HG02884 (cell line): Measurements from ENCODE around the gene QRSL1.
"Not testable (repeated sequence)": the region's sequence is repeated elsewhere in the genome, so short reads cannot be mapped to it uniquely, and the experiment has no call there.

Source experiments
- ATAC-seq: cut with Tn5 transposase; IDR thresholded peaks from one replicate; pipeline ENCODE4 v1.9.1; 2021; ENCODE audit warnings: mild to moderate bottlenecking, moderate library complexity; ENCODE audit not compliant: unreplicated experiment

The QRSL1 gene

DNA sequence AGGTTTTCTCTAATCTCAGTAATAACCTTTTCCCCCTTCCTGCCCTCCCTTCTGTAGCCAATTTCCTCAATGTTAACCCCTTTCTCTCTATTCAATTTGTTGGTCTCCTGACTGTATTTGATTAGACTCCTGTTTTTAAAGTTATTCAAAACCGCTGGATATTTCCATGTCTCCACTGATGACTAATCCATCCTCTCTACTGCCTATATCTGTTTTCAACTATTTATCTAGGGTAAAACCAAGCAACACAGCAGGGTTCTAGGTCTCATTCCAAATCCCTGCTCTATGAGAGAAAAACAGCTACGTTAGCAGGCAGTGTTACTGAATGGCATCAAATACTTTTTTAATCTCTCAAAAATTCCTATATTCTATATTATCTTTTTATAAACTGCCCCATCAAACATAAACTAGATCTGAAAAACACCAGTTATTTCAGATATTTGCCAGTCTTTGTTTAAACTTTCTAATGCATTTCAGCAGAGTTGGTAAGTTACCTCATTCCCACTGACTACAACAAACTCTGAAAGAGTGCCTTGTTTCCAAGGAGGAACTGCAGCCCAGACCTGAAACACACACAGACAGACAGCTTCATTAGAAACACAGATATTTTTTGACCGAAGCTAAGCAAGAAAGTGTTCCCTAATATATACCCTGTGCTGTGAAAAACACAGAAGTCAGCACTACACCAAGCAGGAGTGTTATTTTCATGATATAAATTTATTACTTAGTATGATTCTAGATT lies 8.3 kb upstream of the QRSL1 start:
- no peak for ATAC-seq

DNA sequence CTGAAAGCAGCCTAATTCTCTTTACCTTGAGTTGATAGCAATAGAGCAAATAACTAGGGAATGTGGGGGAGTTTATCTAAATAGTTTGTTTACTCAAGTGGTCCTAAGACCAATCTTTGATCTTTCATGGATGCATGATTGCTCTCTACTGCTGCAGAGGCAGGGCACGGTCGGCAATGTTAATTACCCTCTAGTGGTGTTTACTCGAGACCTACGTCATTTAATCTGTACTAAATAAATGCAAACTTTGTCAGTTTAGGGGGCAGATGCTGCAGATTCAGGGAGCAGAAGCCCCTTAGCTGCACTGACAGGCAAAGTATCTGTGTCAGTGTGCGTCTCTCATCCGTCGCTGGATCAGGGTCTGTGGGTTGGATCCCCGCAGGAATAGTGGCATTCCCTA lies 7.0 kb upstream of the QRSL1 start:
- ATAC-seq = no peak

DNA sequence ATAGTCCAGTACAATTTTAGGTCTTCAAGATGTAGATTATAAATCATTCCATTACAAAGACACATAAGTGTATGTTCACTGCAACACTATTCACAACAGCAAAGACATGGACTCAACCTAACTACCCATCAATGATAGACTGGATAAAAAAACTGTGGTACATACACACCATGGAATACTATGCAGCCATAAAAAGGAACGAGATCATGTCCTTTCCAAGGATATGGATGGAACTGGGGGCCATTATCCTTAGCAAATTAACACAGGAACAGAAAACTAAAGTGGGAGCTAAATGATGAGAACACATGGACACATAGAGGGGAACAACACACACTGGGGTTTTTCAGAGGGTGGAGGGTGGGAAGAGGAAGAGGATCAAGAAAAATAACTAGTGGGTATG lies 6.3 kb upstream of the QRSL1 start:
- no peak for ATAC-seq

DNA sequence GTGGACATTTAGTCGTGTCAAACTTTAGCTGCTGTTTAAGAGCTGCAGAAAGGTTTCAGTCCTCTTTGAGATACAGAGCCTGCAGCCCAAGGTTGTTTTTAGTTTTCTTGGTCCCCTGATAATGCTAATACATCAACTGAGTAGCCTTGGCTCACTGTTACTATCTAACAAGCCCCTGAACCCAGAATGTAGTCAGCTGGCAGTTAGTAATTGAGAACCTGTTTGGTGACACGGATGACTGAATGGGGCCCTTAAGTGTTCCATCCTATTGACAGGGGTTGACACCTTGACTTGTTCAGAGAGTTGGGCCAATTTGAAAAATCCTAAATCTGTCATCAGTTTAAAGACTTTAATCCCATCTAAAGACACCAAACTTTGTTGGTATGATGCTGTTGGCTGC lies 2.9 kb upstream of the QRSL1 start:
- ATAC-seq = no peak

DNA sequence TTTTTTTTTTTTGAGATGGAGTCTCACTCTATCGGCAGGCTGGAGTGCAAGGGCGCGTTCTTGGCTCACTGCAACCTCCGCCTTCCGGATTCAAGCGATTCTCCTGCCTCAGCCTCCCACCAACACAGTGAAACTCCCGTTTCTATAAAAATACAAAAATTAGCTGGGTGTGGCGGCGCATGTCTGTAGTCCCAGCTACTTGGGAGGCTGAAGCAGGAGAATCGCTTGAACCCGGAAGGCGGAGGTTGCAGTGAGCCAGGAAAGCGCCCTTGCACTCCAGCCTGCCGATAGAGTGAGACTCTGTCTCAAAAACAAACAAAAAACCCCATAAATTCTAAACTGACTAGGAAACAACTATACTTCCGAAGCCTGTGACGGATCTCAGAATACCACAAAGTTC lies 1.6 kb upstream of the QRSL1 start:
- not testable (repeated sequence) for ATAC-seq

DNA sequence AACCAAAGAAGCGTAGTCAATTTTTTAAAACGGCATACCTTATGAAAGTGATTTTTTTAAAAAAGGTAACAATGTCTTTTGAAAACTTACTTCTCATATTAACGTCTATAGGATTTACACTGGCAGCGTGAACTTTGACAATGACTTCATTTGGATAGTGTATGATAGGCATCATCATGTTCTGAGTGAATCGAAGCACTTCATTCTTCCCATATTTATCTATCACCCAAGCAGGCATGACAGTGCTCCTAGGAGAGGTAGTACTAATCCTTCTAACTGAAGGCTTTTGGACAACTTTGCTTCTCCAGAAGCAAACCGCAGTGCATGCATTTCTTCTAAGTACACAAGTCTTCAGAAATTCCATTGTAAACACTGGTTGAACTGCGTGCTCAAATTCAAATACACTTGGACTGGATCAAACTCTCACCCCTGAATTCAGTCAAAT lies 698 bp upstream of the QRSL1 start:
- no peak for ATAC-seq

DNA sequence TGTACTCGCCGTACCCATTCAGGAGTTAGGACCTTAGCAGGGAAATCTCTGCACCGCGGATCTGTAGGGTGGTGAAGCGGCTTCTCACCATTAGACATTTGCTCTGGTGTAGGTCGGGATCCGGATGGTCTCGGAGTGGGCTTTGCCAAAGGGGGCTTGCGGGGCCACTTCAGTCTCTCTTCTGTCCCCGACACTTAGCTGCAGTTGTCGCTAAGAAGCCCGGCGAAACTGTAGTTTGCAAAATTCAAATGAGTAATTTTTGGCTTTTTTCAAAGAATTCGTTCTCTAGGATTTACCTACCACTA lies 433 bp downstream of the QRSL1 start:
- no peak for ATAC-seq

DNA sequence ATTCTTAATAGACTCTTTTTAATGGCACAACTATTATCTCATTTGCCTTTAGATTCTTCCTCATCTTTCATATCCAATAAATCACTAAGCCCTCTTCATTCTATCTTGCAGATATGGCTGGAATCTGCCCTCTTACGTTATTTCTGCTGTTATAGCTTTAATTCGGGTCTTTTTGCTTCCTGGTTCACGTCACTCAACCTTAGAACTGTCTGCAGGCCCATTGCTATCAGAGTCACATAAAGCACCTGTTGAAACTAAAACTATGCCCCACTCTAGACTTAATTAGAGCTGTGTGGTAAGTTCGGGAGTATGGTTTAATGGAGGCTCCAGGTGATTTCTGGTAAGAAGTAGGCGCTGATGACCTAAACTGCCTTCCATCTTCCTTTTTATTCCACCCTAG lies 988 bp downstream of the QRSL1 start:
- no peak for ATAC-seq

DNA sequence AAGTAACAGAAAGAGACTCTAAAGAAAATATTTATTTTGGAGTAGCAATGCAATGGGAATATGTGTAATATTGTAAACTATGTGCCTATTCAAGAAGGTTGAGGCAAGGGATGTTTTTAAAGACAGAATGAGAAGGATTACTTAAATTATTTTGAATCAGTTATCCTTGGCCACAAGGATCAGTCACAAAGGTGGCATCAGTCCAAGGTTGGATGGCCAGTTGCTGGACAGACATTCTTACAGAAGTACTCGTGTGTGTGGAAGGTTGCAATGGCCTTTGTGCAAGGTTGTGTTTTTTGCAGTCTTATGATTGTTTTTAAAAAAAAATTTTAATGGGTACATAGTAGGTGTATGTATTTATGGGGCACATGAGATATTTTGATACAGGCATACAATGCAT lies 2.0 kb downstream of the QRSL1 start:
- ATAC-seq = no peak

DNA sequence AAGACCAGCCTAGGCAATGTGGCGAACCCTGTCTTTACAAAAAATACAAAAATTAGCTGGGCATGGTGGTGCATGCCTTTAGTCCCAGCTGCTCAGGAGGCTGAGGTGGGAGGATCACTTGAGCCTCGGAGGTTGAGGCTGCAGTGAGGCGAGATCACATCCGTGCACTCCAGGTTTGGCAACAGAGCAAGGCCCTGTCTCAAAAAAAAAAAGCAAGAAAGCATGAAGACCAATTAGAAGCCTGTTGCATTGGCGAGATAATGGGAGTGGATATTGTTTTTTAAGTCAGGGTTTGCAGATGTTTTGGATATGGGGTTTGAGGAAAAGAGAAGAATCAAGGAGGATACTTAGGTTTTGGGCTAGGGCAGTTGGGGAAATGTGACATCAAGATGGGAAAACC lies 5.2 kb downstream of the QRSL1 start:
- ATAC-seq = no peak

DNA sequence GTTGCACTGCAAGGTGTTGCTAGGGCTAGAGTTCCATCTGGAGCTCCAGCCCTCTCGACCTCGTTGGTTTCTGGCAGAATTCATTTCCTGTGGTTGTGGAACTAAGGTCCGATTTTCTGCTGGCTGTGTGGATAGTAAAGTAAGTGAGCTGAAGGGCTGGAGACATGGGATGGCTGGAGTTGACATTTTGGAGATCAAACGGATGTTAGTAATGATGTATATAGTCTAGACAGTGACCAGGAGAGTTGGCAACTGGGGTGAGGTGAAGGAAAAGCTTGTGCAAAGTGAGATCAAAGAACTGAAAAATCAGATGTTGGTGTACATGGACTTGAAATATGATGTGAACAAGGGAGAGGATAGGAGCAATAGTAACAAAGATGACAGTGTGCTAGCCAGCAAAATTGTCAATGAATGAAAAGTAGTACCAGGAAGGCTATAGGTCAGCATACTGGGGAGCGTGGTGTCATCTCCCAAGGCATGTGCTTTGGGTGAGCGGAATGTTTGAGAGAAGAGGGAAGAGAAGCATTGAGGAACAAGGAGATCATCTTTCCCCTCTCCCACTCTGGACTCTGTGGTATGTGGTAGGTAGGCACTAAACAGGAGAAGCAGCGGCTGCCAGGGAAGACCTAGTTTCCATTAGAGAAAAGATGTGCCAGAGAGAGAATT lies 7.8 kb downstream of the QRSL1 start:
- peak; percentile 27 for ATAC-seq

DNA sequence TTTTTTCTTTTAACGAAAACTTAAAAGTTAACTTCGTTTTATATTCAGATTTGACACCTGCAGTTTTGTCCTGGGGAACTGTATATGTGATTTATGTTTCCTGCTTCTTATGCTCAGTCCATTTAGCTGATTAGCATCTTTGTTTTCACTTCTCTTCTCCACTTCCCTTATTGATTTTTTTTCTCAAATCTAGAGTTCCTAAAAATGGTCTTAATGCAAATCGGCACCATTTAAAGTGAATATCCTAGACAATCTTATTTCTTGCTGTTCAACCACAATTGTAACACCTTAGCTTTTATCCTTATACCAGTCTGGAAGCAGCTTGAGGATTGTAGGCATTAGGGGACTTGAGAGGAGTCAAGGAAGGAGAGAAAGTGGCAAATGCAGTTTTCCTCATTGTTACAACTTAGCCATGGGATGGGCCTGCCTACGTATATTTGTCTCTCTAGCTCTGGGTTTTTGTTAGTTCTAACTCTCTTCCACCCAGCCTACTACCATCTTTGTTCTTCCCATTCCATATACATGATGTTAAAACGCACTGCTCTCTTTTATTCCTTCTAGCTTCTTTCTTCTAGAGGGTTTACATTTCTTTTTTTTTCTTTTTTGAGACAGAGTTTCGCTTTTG lies 8.5 kb downstream of the QRSL1 start:
- peak; percentile 74 for ATAC-seq

DNA sequence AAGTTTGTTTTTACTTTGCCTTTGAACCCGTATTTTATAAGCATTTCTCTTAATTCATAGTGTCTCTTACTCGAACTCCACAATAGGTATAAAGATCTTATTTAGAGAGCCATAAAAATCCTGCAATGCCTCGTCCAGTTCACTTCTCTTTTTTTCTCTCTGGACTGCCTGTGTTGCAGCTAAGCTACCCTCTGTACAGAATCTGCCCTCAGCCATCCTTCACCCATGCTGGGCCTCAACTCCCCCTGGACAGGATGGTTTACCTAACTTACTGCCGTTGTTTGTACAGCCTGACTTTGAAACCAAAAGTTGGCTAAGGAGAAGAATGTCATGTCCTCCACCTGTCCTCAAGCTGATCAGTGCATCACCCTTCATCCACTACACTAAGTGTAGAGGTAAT lies 10.4 kb downstream of the QRSL1 start:
- no peak for ATAC-seq

DNA sequence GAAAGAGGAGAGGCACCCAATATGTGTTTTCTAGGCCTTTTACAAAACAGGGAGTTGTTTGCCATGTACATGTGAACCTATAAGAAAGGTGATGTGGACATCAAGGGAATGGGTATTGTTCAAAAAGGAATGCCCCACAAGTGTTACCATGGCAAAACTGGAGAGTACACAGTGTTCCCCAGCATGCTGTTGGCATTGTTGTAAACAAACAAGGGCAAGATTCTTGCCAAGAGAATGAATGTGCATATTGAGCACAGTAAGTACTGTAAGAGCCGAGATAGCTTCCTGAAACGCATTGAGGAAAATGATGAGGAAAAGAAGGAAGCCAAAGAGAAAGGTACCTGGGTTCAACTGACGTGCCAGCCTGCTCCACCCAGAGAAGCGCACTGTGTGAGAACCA lies 13.1 kb downstream of the QRSL1 start:
- ATAC-seq = no peak

DNA sequence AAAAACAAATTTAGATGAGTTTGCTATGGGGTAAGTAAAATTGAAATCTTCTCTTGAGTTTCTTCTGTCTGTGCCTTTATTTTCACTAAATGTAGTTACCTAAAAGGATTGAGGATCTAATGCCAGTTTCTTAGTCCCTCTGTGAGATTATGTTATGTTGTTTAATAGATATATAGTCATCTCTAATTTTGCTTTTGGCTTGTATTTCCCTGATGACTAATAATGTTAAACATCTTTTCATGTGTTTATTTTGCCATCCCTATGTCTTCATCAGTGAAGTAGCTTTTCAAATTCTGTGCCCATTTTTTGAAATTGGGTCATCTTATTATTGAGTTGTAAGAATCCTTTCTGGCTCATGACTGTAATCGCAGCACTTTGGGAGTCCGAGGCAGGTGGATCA lies 13.7 kb downstream of the QRSL1 start:
- ATAC-seq = no peak

DNA sequence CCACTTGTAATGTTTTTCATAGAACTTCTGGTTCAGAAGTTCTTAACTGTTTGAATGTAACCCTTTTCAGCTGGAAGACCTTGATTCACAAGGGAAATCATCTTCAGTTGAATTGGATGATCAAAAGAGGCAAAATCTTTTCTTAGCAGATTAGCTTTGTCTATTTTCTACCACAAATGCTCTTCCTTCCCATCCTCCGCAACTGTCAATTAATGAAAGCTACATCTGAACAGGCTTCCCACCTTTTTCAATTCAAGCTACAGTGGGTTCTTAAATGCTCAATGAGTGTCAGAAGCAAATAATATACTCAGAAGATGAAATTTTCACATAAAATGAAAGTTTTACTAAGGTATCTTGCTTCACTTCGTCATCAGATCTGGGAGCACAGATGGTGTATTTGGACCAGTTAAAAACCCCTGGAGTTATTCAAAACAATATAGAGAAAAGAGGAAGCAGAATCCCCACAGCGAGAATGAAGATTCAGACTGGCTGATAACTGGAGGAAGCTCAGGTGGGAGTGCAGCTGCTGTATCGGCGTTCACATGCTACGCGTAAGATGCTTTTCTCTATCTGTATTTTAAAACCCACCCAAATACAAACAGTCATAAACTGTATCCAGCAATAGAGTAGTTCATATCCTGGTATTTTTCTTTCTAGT lies 19.4 kb downstream of the QRSL1 start:
- peak; percentile 79 for ATAC-seq

DNA sequence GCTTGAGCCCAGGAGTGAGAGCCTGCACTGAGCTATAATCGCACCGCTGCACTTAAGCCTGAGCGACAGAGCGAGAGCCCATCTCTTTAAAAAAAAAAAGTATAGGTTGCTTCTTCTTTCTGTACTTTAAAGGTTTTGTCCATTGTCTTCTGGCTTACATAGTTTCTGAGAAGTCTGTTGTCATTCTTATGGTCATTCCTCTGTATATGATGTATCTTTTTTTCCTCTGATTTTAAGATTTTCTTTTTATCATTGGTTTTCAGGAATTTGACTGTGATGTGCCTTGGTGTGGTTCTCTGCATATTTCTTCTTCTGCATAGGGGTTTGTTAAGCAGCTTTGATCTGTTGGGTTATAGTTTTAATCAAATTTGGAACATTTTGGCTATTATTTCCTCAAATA lies 29.1 kb downstream of the QRSL1 start:
- no peak for ATAC-seq

DNA sequence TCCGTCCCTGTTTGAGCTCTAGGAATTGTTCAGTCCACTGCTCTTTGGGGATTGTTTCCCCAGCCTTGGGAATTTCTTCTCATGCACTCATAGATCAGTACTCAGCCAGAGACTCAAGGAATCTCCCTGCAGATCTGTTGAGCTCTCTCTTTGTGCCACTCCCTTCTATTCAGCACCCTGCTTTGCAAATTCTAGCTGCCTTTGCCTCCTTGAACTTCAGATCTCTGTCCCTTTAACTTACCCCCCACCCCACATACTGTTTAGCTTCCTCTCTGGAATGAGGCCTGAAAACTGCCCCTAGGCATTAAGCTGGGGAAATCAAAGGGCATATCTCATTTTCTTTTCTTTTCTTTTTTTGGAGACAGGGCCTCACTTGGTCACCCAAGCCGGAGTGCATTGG lies 30.5 kb downstream of the QRSL1 start:
- no peak for ATAC-seq

DNA sequence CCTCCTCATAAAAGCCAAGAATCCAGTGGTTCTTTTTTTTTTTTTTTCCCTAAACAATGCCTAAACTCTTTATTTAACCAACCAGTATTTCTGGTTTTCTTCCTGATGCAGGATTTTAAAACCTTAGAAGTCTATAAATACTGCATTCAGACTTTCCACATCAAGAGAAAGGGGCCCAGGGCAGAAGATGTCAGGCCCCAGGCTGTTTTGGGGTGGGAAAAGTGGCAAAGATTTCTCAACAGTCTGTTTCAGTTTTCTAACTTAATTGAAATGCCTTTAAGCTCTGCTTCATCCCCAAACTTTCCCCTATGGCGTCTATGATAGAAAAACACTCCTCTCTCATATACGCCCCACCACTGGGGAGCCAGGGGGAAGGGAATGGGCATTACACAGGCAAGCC lies 33.1 kb downstream of the QRSL1 start:
- ATAC-seq = no peak

DNA sequence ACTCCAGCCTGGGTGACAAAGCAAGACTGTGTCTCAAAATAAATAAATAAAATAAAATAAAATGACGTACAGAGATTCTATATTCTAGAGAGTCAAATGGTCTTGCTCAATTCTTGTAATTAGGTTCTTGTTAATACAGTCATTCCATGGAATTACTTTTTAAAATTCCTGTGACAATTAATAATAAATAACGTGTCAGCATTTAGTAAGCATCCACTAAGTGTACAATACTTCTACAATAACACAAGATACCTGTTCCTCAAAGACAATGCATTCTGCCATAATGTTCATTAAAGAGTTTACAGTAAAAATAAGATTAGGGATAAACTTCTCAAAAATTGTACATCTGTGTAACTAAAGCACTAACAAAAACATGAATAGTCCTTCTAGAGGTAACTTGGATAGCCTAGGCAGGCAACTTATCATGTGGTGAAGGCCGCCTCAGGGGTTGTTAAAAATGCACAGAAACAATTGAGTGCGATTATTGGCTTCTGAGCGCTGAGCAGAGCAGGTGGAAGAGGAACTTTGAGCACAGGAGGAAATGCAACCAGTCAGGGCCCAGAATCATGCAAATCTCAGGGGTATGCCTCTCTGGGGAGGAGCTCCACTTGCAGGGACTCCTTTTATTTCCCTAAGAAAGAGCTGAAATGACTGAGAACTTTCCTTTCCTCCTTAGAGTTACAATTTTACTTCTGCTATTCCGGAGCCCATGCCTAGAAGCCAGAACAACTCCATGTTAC lies 37.1 kb downstream of the QRSL1 start:
- peak; percentile 98 for ATAC-seq

DNA sequence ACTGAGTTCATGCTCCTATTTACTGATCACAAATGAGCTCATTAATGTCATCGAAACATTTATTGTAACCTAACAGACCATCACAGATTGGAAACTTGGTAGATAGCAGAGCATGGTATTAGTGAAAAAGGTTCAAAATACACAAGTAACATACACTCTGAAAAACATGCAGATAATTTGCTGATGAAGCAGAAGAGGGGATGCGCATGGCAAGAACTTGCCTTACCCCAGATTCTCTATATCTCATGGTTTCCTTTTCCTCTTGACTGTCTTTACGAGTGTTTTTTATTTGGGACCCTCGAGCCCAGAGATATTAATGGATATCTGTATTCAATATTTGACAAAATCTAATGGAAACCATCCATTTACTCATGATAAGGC lies 37.6 kb downstream of the QRSL1 start:
- ATAC-seq = no peak
